Muscle of arm (tissue), 12 donors: ENCODE data around the gene NOS3. TPM values are rescaled to one million over a fixed set of nuclear protein-coding genes. Genes with fewer than 3 reads are reported as not detected.
A peak's percentile ranks its signal among the peaks of the same experiment; 100 is the strongest.
"Not testable (repeated sequence)": the region's sequence is repeated elsewhere in the genome, so short reads cannot be mapped to it uniquely, and the experiment has no call there.

ENCODE experiments used
- DNase-seq: peaks from one replicate; pipeline ENCODE4 v3.0.0-alpha.2; 2013
- polyA plus RNA-seq, 12 donors: library from polyadenylated mRNA; unstranded; fragments of 120-200 nt; gene quantifications; one replicate each; pipeline ENCODE4 v1.2.1, GENCODE V29; 2013; ENCODE audit not compliant: insufficient read length in 12 of 12

Gene NOS3
- polyA plus RNA-seq, 12 donors = 4.3 to 15.7 (median 6.2) TPM; not detected in 1

GRCh38 chr7:151014950-151015349 lies 24.1 kb downstream of the NOS3 start:
- no peak for DNase-seq

GRCh38 chr7:151015967-151016366 lies 25.1 kb downstream of the NOS3 start:
- DNase-seq = no peak

GRCh38 chr7:151016505-151016904 lies 25.7 kb downstream of the NOS3 start:
- no peak for DNase-seq

- DNase-seq = no peak
Measured at GRCh38 chr7:151016942-151017341, 26.1 kb downstream of the NOS3 start.

GRCh38 chr7:151017370-151017952 lies 26.6 kb downstream of the NOS3 start:
- no peak for DNase-seq

GRCh38 chr7:151017953-151018420 lies 27.2 kb downstream of the NOS3 start:
- no peak for DNase-seq

GRCh38 chr7:151018421-151019129 lies 27.8 kb downstream of the NOS3 start:
- no peak for DNase-seq

- DNase-seq = no peak
Measured at GRCh38 chr7:151019130-151019447, 28.3 kb downstream of the NOS3 start.

GRCh38 chr7:151020231-151020630 lies 29.4 kb downstream of the NOS3 start:
- no peak for DNase-seq

- no peak for DNase-seq
Measured at GRCh38 chr7:151023232-151023631, 32.4 kb downstream of the NOS3 start.

GRCh38 chr7:151024435-151025056 lies 33.7 kb downstream of the NOS3 start, which contains the start of gene ATG9B:
Gene ATG9B (minus strand): TSS chr7:151024494. CDS start chr7:151024423, 71 bp downstream.
- no peak for DNase-seq

GRCh38 chr7:151025924-151026671 lies 35.3 kb downstream of the NOS3 start:
- DNase-seq = no peak

GRCh38 chr7:151026771-151027727 lies 36.2 kb downstream of the NOS3 start:
- DNase-seq = not testable (repeated sequence)

GRCh38 chr7:151027728-151028130 lies 36.9 kb downstream of the NOS3 start:
- DNase-seq = not testable (repeated sequence)

GRCh38 chr7:151028131-151028947 lies 37.5 kb downstream of the NOS3 start, which contains the start of gene ABCB8:
Gene ABCB8 (plus strand): TSS chr7:151028450. CDS start chr7:151028516, 66 bp downstream.
- DNase-seq = peak; percentile 100

GRCh38 chr7:151028948-151029501 lies 38.2 kb downstream of the NOS3 start:
- DNase-seq = no peak

- DNase-seq = no peak
Measured at GRCh38 chr7:151031011-151031410, 40.2 kb downstream of the NOS3 start.

GRCh38 chr7:151032936-151033863 lies 42.4 kb downstream of the NOS3 start:
- DNase-seq = no peak

- DNase-seq = no peak
Measured at GRCh38 chr7:151033864-151034249, 43.0 kb downstream of the NOS3 start.
